ENCODE measurements around the gene SLC35E4. TPM values are rescaled to one million over a fixed set of nuclear protein-coding genes. Genes with fewer than 3 reads are reported as not detected.
"Not testable (repeated sequence)": the region's sequence is repeated elsewhere in the genome, so short reads cannot be mapped to it uniquely, and the experiment has no call there.

Gene SLC35E4
- total RNA-seq, 1 donor from 2014 or later: 3.1 TPM

GRCh38 chr22:30614268-30614667 is 21.3 kb upstream of the SLC35E4 start:
- Histone ChIP-seq H3K36me3 (peaks cover 59% of the 10 kb centered on the region), H3K4me1 (peaks cover 6% of the 10 kb centered on the region), H3K27me3 (ENCODE audit: low read depth) (no peaks in the 10 kb centered on the region), H3K9me3 (no peaks in the 10 kb centered on the region), H3K4me3 (no peak overlapping the region), H3K27ac (no peak overlapping the region)
- ATAC-seq: no peak
- TF ChIP-seq CTCF (IDR thresholded peaks at IDR 0.05): no peak
- DNase-seq: no peak
- intact Hi-C loops (cut with DNase I): no loop called here

GRCh38 chr22:30614879-30615278 is 20.7 kb upstream of the SLC35E4 start:
- H3K36me3 ChIP-seq: peaks cover 59% of the 10 kb centered on the region
- H3K27ac ChIP-seq: no peak overlapping the region
- ATAC-seq: no peak

GRCh38 chr22:30615543-30615954 is 20.0 kb upstream of the SLC35E4 start:
- H3K9me3 ChIP-seq: no peaks in the 10 kb centered on the region
- DNase-seq: peak; percentile 56
- no peaks in the 10 kb centered on the region for H3K27me3 ChIP-seq (ENCODE audit: low read depth)
- H3K36me3 ChIP-seq: peaks cover 66% of the 10 kb centered on the region
- H3K4me1 ChIP-seq: no peaks in the 10 kb centered on the region
- no peak for TF ChIP-seq CTCF (IDR thresholded peaks at IDR 0.05)
- no peak overlapping the region for H3K4me3 ChIP-seq
- intact Hi-C loops (cut with DNase I): no loop called here
- ATAC-seq: peak; percentile 56 to 62
- no peak overlapping the region for H3K27ac ChIP-seq

More at GRCh38 chr22:30614879-30615278, 20.7 kb upstream of the SLC35E4 start:
- intact Hi-C loops (cut with DNase I): no loop called here
- no peak for TF ChIP-seq CTCF (IDR thresholded peaks at IDR 0.05)
- no peaks in the 10 kb centered on the region for H3K27me3 ChIP-seq (ENCODE audit: low read depth)
- no peak for DNase-seq
- no peak overlapping the region for H3K4me3 ChIP-seq
- H3K9me3 ChIP-seq: no peaks in the 10 kb centered on the region
- H3K4me1 ChIP-seq: peaks cover 2% of the 10 kb centered on the region

GRCh38 chr22:30617819-30618218 is 17.8 kb upstream of the SLC35E4 start:
- no peak overlapping the region for H3K4me3 ChIP-seq
- H3K27me3 ChIP-seq (ENCODE audit: low read depth): no peaks in the 10 kb centered on the region
- no peak overlapping the region for H3K27ac ChIP-seq
- intact Hi-C loops (cut with DNase I): no loop called here
- no peak for DNase-seq
- no peaks in the 10 kb centered on the region for H3K9me3 ChIP-seq
- H3K4me1 ChIP-seq: no peaks in the 10 kb centered on the region
- no peak for ATAC-seq
- TF ChIP-seq CTCF (IDR thresholded peaks at IDR 0.05): no peak
- H3K36me3 ChIP-seq: peaks cover 45% of the 10 kb centered on the region

- H3K27ac ChIP-seq; DNase-seq; H3K4me3 ChIP-seq; ATAC-seq; H3K4me1 ChIP-seq; intact Hi-C loops (cut with DNase I); H3K27me3 ChIP-seq (ENCODE audit: low read depth); H3K9me3 ChIP-seq: not testable (repeated sequence)
- peaks cover 37% of the 10 kb centered on the region for H3K36me3 ChIP-seq
Measured at GRCh38 chr22:30619909-30620308, 15.7 kb upstream of the SLC35E4 start.

- intact Hi-C loops (cut with DNase I): no loop called here
- Histone ChIP-seq H3K9me3 (no peaks in the 10 kb centered on the region), H3K27me3 (ENCODE audit: low read depth) (no peaks in the 10 kb centered on the region), H3K27ac (no peak overlapping the region), H3K36me3 (peaks cover 5% of the 10 kb centered on the region), H3K4me3 (no peak overlapping the region), H3K4me1 (no peaks in the 10 kb centered on the region)
- DNase-seq (no peak), ATAC-seq (no peak)
- TF ChIP-seq CTCF (IDR thresholded peaks at IDR 0.05): no peak
Measured at GRCh38 chr22:30626413-30626812, 9.2 kb upstream of the SLC35E4 start.
